HepG2 (cell line): Measurements from ENCODE around the gene CA12.

Source experiments
- CREB1 ChIP-seq, 2 experiments: fragments of 450-650 bp in 1 of 2; IDR thresholded peaks; 2 replicates each; pipeline ENCODE4 v1.6.1; 2016 to 2017; ENCODE audit warnings: control low read depth in 1 of 2, mild to moderate bottlenecking in 1 of 2, missing compliant biosample characterization in 1 of 2, missing genetic modification characterization in 1 of 2
- CTCF ChIP-seq: sonication (generic); formaldehyde crosslinking; IDR thresholded peaks from 2 replicates; pipeline ENCODE4 v1.5.0; 2020; ENCODE audit warnings: mild to moderate bottlenecking, missing genetic modification reagents, moderate library complexity
- HBP1 ChIP-seq: IDR thresholded peaks from 2 replicates; pipeline ENCODE4 v1.6.1; 2016; ENCODE audit warnings: low read depth, control low read depth
- HNF1A ChIP-seq, 2 experiments: sonication (generic) in 1 of 2; formaldehyde crosslinking in 1 of 2; IDR thresholded peaks; 2 replicates each; pipeline versions ENCODE4 v1.4.0 to v1.6.1; 2016 to 2020; ENCODE audit warnings: borderline replicate concordance in 1 of 2, low read depth in 1 of 2, mild to moderate bottlenecking in 1 of 2, missing genetic modification reagents in 1 of 2
- JUND ChIP-seq: sonication (generic); formaldehyde crosslinking; IDR thresholded peaks from 2 replicates; pipeline ENCODE4 v1.8.0; 2022; ENCODE audit warnings: mild to moderate bottlenecking, missing genetic modification reagents
- KDM5A ChIP-seq: fragments of 200-600 bp; sonication (generic); IDR thresholded peaks from 2 replicates; pipeline ENCODE4 v1.7.0; 2018; ENCODE audit warnings: antibody characterized with exemption, mild to moderate bottlenecking, low read length, borderline replicate concordance
- POLR2AphosphoS5 ChIP-seq: IDR thresholded peaks from 2 replicates; pipeline ENCODE4 v1.6.1; 2012; ENCODE audit warnings: low read depth, low read length
- RAD21 ChIP-seq: fragments of 450-650 bp; formaldehyde crosslinking; IDR thresholded peaks from 2 replicates; pipeline ENCODE4 v1.5.0; 2020; ENCODE audit warnings: mild to moderate bottlenecking
- RBAK ChIP-seq: sonication (generic); formaldehyde crosslinking; IDR thresholded peaks from 2 replicates; pipeline ENCODE4 v1.5.1; 2020; ENCODE audit warnings: mild to moderate bottlenecking, missing genetic modification reagents
- SP2 ChIP-seq: sonication (generic); formaldehyde crosslinking; IDR thresholded peaks from 2 replicates; pipeline ENCODE4 v1.5.1; 2020; ENCODE audit warnings: mild to moderate bottlenecking, missing genetic modification reagents
- ZFP36L1 ChIP-seq: sonication (generic); formaldehyde crosslinking; IDR thresholded peaks from 2 replicates; pipeline ENCODE4 v1.8.0; 2022; ENCODE audit warnings: mild to moderate bottlenecking, missing genetic modification reagents, moderate library complexity
- ZNF530 ChIP-seq: sonication (generic); formaldehyde crosslinking; IDR thresholded peaks from 2 replicates; pipeline ENCODE4 v1.5.0; 2020; ENCODE audit warnings: low read depth, mild to moderate bottlenecking, missing genetic modification reagents
- ZNF564 ChIP-seq: sonication (generic); formaldehyde crosslinking; IDR thresholded peaks from 2 replicates; pipeline ENCODE4 v1.8.1; 2023; ENCODE audit warnings: mild to moderate bottlenecking, missing genetic modification reagents
- ZZZ3 ChIP-seq: sonication (generic); formaldehyde crosslinking; IDR thresholded peaks from 2 replicates; pipeline ENCODE4 v1.4.0; 2020; ENCODE audit warnings: missing genetic modification reagents, mild to moderate bottlenecking, borderline replicate concordance

GRCh38 chr15:63324770-63325169 is 56.9 kb downstream of the CA12 start:
- TF ChIP-seq RBAK (CRISPR knock-in tag) (no peak), ZNF564 (no peak), RAD21 (CRISPR knock-in tag) (no peak), CTCF (CRISPR knock-in tag) (no peak), HBP1 (CRISPR knock-in tag) (no peak), ZZZ3 (CRISPR knock-in tag) (no peak), ZNF530 (CRISPR knock-in tag) (no peak), KDM5A (no peak), POLR2AphosphoS5 (no peak), ZFP36L1 (CRISPR knock-in tag) (no peak), SP2 (CRISPR knock-in tag) (no peak), HNF1A (IDR thresholded peaks at IDR 0.05; ENCODE audit: low read depth) (no peak), HNF1A (CRISPR knock-in tag; IDR thresholded peaks at IDR 0.05; ENCODE audit: borderline replicate concordance) (no peak), JUND (CRISPR knock-in tag) (no peak), CREB1 (IDR thresholded peaks at IDR 0.05) (no peak), CREB1 (CRISPR knock-in tag; IDR thresholded peaks at IDR 0.05) (no peak)
